ENCODE measurements around the gene SHBG. TPM values are rescaled to one million over a fixed set of nuclear protein-coding genes. Genes with fewer than 3 reads are reported as not detected.

Gene SHBG
- total and polyA plus RNA-seq, 5 donors from 2014 or later: not detected

DNA sequence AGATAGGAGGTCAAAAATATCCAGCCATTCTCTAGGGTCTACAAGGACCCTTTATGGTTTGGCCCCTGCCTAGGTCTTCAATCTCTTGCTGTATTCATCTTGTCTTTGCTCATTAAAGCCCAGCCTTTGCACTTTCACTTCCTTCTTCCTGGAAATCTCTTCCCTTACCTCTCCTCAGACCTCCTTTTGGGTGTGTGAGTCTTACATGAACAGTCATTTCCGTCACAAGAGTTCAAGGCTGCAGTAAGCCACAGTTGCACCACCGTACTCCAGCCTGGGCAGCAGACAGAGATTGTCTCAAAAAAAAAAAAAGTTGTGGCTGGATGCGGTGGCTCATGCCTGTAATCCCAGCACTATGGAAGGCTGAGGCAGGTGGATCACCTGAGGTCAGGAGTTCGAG lies 14.8 kb downstream of the SHBG start:
- Mint-ChIP-seq H3K36me3 (no peaks in the 10 kb centered on the region), H3K27ac (no peak overlapping the region), H3K4me1 (peaks cover under 1 to 7% (median 5%) of the 10 kb centered on the region in 4 donors), H3K27me3 (peaks cover 15% of the 10 kb centered on the region), H3K9me3 (peaks cover 0 to 2% (median 0%) of the 10 kb centered on the region in 7 donors), H3K4me3 (no peak overlapping the region)
- no peak for ATAC-seq (ENCODE audit: low read depth in 2 of 2)
- no peak overlapping the region for H3K4me3 ChIP-seq (ENCODE audit: low read depth, low read length)
- H3K4me1 ChIP-seq (ENCODE audit: control insufficient read depth, insufficient read depth, low read length, poor library complexity, severe bottlenecking): no peaks in the 10 kb centered on the region
- no peaks in the 10 kb centered on the region for H3K9me3 ChIP-seq (ENCODE audit: control insufficient read depth in 2 of 2, low read length in 2 of 2)
- peak in 1 of 3 donors; percentile 39 for DNase-seq
- no peaks in the 10 kb centered on the region for H3K36me3 ChIP-seq (ENCODE audit: control insufficient read depth, insufficient read depth, low read length)
- no peaks in the 10 kb centered on the region for H3K27me3 ChIP-seq (ENCODE audit: control insufficient read depth, insufficient read depth, low read length)
- H3K27ac ChIP-seq (ENCODE audit: insufficient read depth, low read length, poor library complexity, severe bottlenecking): no peak overlapping the region

DNA sequence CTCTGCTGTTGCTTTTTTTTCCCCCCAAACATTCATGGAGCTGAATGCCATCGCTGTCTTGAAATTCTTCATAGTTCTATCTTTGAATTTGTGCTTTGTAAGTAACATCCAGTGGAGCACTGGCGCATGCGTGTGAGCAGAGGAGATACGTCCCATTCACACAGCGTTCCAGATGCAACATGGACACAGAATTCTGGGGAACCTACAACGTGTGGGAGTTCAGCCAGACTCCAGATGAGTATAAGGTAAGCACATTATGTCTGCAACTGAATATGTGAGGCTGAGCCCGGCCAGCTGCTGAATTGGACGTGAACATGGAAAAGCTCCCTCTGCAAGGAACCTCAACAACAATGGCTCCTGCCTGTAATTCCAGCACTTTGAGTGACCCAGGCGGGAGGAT lies 16.5 kb downstream of the SHBG start:
- no peak overlapping the region for H3K27ac Mint-ChIP-seq
- no peak overlapping the region for H3K27ac ChIP-seq (ENCODE audit: insufficient read depth, low read length, poor library complexity, severe bottlenecking)
- H3K36me3 ChIP-seq (ENCODE audit: control insufficient read depth, insufficient read depth, low read length): no peaks in the 10 kb centered on the region
- peaks cover 0 to 2% (median 0%) of the 10 kb centered on the region in 7 donors for H3K9me3 Mint-ChIP-seq
- no peak overlapping the region for H3K4me3 ChIP-seq (ENCODE audit: low read depth, low read length)
- ATAC-seq (ENCODE audit: low read depth in 2 of 2): no peak
- H3K9me3 ChIP-seq (ENCODE audit: control insufficient read depth in 2 of 2, low read length in 2 of 2): no peaks in the 10 kb centered on the region
- peaks cover 8 to 22% (median 12%) of the 10 kb centered on the region in 4 donors for H3K4me1 Mint-ChIP-seq
- peaks cover 8% of the 10 kb centered on the region for H3K27me3 ChIP-seq (ENCODE audit: control insufficient read depth, insufficient read depth, low read length)
- H3K36me3 Mint-ChIP-seq: no peaks in the 10 kb centered on the region
- H3K4me1 ChIP-seq (ENCODE audit: control insufficient read depth, insufficient read depth, low read length, poor library complexity, severe bottlenecking): peaks cover 17% of the 10 kb centered on the region
- DNase-seq: no peak
- H3K4me3 Mint-ChIP-seq: peak overlapping the region in 1 of 4 donors; percentile 63
- peaks cover 32% of the 10 kb centered on the region for H3K27me3 Mint-ChIP-seq

DNA sequence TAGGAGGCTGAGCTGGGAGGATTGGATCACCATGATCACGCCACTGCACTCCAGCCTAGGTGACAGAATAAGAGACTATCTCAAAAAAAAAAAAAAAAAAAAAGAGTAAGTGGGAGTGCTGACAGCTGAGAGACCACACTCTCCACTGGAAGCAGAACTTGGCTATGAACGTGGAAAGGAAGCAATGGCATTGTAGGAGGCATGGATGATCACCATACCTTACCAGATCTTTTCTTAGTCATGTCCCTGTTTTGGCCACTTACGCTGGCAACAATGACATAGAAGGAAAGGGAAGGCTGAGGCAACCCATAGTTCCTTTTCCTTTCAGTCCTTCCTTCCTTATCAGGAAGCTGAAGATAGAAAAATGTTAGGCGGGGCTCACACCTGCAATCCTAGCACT lies 17.1 kb downstream of the SHBG start:
- ATAC-seq (ENCODE audit: low read depth in 2 of 2) (no peak), DNase-seq (no peak)
- H3K27me3 ChIP-seq (ENCODE audit: control insufficient read depth, insufficient read depth, low read length): peaks cover 8% of the 10 kb centered on the region
- Mint-ChIP-seq H3K27me3 (peaks cover 35% of the 10 kb centered on the region), H3K36me3 (no peaks in the 10 kb centered on the region), H3K27ac (no peak overlapping the region), H3K9me3 (peaks cover 0 to 2% (median 0%) of the 10 kb centered on the region in 7 donors), H3K4me1 (peaks cover 8 to 21% (median 9%) of the 10 kb centered on the region in 4 donors), H3K4me3 (no peak overlapping the region)
- no peak overlapping the region for H3K4me3 ChIP-seq (ENCODE audit: low read depth, low read length)
- no peaks in the 10 kb centered on the region for H3K36me3 ChIP-seq (ENCODE audit: control insufficient read depth, insufficient read depth, low read length)
- no peak overlapping the region for H3K27ac ChIP-seq (ENCODE audit: insufficient read depth, low read length, poor library complexity, severe bottlenecking)
- H3K9me3 ChIP-seq (ENCODE audit: control insufficient read depth in 2 of 2, low read length in 2 of 2): no peaks in the 10 kb centered on the region
- H3K4me1 ChIP-seq (ENCODE audit: control insufficient read depth, insufficient read depth, low read length, poor library complexity, severe bottlenecking): peaks cover 21% of the 10 kb centered on the region

DNA sequence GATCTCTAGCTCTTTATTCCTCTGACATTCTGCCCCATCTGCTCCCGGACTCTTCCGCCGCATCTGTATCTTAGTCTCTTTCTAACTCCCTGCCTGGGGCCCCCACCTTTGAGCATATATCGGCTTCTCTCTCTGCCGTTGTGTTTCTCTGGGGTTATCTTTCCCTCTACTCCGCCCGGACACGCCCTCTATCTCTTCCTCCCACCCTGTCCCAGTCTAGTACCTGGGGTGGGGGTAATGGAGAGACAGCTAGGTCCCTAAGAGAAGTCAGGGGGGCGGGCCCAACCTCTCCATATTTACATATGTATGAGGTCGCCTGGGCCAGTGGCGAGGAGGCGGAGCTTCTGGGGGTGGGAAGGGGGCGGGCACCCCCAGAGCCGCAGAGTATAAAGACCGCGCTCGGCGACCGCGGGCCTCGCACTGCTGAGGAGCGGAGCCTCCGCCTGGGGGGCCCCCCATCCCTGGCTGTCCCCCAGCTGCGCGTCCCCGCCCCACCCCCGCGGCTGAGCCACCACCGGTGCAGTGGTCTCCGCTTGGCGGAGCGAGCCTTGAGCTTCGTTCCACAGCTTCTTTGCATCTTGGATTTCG lies 20.7 kb downstream of the SHBG start, which contains the start of gene ATP1B2:
Gene ATP1B2, plus strand, starts transcription at position 418 of the 588 bp plus-strand sequence. CDS start 593 bp downstream, outside the sequence.
- Histone ChIP-seq H3K4me3 (ENCODE audit: low read depth, low read length) (peak within 1 kb of the TSS; percentile 47), H3K27ac (ENCODE audit: insufficient read depth, low read length, poor library complexity, severe bottlenecking) (no peak within 1 kb of the TSS), H3K36me3 (ENCODE audit: control insufficient read depth, insufficient read depth, low read length) (no peaks in the 10 kb centered on the region), H3K9me3 (ENCODE audit: control insufficient read depth in 2 of 2, low read length in 2 of 2) (no peaks in the 10 kb centered on the region), H3K27me3 (ENCODE audit: control insufficient read depth, insufficient read depth, low read length) (peaks cover 19% of the 10 kb centered on the region), H3K4me1 (ENCODE audit: control insufficient read depth, insufficient read depth, low read length, poor library complexity, severe bottlenecking) (peaks cover 21% of the 10 kb centered on the region)
- Mint-ChIP-seq H3K9me3 (peaks cover 0 to 2% (median 0%) of the 10 kb centered on the region in 7 donors), H3K36me3 (no peaks in the 10 kb centered on the region), H3K4me3 (peak within 1 kb of the TSS; percentile 60 to 95 (median 82)), H3K27me3 (peaks cover 57% of the 10 kb centered on the region), H3K4me1 (peaks cover 4 to 24% (median 9%) of the 10 kb centered on the region in 4 donors), H3K27ac (peak within 1 kb of the TSS in 2 of 3 donors; percentile 31 to 69)
- DNase-seq (peak; percentile 66 to 79 (median 74)), ATAC-seq (ENCODE audit: low read depth in 2 of 2) (peak; percentile 78 to 80)

DNA sequence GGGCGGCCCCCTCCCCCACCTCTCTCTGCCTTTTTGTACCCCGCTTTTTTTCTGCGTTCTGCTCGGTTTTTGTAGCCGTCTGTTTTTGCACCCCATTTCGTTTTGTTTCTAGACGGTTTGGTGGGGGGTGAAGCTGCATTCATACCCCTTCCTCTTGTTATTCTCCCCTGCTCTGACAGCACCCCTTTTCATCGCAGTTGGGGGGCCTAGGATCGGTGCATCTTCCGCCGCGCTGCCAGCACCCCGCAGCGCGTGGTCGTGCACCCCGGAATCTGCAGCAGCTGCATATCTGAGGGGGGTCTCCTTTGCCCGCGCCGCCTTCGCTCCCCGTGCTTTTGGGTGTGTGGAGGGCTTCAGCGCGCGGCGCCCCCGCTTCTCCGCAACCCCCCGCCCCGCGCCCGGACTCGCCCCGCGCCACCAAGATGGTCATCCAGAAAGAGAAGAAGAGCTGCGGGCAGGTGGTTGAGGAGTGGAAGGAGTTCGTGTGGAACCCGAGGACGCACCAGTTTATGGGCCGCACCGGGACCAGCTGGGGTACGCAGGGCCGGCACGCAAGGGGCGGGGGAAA lies 21.2 kb downstream of the SHBG start:
- Mint-ChIP-seq H3K27ac (peak overlapping the region in 1 of 3 donors; percentile 31), H3K27me3 (peaks cover 57% of the 10 kb centered on the region), H3K4me3 (peak overlapping the region; percentile 60 to 91 (median 82)), H3K9me3 (peaks cover 0 to 1% (median 0%) of the 10 kb centered on the region in 7 donors), H3K4me1 (peaks cover 4 to 24% (median 9%) of the 10 kb centered on the region in 4 donors), H3K36me3 (no peaks in the 10 kb centered on the region)
- no peak for ATAC-seq (ENCODE audit: low read depth in 2 of 2)
- H3K27ac ChIP-seq (ENCODE audit: insufficient read depth, low read length, poor library complexity, severe bottlenecking): no peak overlapping the region
- DNase-seq: no peak
- peaks cover 19% of the 10 kb centered on the region for H3K27me3 ChIP-seq (ENCODE audit: control insufficient read depth, insufficient read depth, low read length)
- peak overlapping the region; percentile 47 for H3K4me3 ChIP-seq (ENCODE audit: low read depth, low read length)
- peaks cover 21% of the 10 kb centered on the region for H3K4me1 ChIP-seq (ENCODE audit: control insufficient read depth, insufficient read depth, low read length, poor library complexity, severe bottlenecking)
- H3K36me3 ChIP-seq (ENCODE audit: control insufficient read depth, insufficient read depth, low read length): no peaks in the 10 kb centered on the region
- H3K9me3 ChIP-seq (ENCODE audit: control insufficient read depth in 2 of 2, low read length in 2 of 2): no peaks in the 10 kb centered on the region

DNA sequence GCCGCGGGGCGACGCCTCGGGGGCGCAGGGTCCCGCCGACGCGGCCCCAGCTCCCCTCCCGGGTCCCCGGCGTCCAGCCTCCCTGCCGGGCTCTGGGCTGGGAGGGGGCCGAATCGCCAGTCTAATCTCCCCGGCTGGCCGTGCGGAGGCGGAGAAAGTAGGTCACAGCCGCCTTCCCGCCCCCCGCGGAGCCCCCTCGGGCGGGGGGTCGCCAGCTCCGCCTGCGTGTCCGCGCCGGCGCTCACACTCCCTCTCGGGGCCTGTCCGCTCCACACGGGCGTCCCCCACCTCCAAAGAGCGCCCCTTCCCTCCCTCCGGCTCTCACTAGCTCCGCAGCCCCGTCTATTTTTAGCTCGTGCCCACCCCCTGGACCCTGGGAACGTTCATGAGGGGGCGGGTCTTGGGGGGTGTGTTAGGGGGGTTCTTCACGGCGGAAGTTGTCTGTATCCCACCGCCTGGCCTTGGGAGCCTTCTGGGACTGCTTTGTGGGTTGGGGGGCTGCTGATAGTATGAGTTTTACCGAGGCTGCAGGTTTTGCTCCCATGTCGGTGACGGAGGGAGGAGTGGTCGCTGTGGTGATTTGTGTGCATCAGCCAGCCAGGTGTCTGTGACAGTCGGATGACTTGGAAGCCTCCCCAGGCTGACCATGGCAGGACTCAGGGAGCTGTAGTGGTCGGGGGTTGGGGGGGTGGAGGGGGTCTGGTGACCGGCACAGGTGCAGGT lies 21.9 kb downstream of the SHBG start:
- no peak overlapping the region for H3K27ac Mint-ChIP-seq
- ATAC-seq (ENCODE audit: low read depth in 2 of 2) (no peak), DNase-seq (no peak)
- peak overlapping the region; percentile 11 to 67 (median 62) for H3K4me3 Mint-ChIP-seq
- H3K4me1 Mint-ChIP-seq: peaks cover 4 to 24% (median 10%) of the 10 kb centered on the region in 4 donors
- Histone ChIP-seq H3K4me3 (ENCODE audit: low read depth, low read length) (no peak overlapping the region), H3K27ac (ENCODE audit: insufficient read depth, low read length, poor library complexity, severe bottlenecking) (no peak overlapping the region), H3K27me3 (ENCODE audit: control insufficient read depth, insufficient read depth, low read length) (peaks cover 19% of the 10 kb centered on the region), H3K4me1 (ENCODE audit: control insufficient read depth, insufficient read depth, low read length, poor library complexity, severe bottlenecking) (peaks cover 21% of the 10 kb centered on the region), H3K9me3 (ENCODE audit: control insufficient read depth in 2 of 2, low read length in 2 of 2) (no peaks in the 10 kb centered on the region), H3K36me3 (ENCODE audit: control insufficient read depth, insufficient read depth, low read length) (no peaks in the 10 kb centered on the region)
- peaks cover 57% of the 10 kb centered on the region for H3K27me3 Mint-ChIP-seq
- H3K9me3 Mint-ChIP-seq: no peaks in the 10 kb centered on the region
- no peaks in the 10 kb centered on the region for H3K36me3 Mint-ChIP-seq

DNA sequence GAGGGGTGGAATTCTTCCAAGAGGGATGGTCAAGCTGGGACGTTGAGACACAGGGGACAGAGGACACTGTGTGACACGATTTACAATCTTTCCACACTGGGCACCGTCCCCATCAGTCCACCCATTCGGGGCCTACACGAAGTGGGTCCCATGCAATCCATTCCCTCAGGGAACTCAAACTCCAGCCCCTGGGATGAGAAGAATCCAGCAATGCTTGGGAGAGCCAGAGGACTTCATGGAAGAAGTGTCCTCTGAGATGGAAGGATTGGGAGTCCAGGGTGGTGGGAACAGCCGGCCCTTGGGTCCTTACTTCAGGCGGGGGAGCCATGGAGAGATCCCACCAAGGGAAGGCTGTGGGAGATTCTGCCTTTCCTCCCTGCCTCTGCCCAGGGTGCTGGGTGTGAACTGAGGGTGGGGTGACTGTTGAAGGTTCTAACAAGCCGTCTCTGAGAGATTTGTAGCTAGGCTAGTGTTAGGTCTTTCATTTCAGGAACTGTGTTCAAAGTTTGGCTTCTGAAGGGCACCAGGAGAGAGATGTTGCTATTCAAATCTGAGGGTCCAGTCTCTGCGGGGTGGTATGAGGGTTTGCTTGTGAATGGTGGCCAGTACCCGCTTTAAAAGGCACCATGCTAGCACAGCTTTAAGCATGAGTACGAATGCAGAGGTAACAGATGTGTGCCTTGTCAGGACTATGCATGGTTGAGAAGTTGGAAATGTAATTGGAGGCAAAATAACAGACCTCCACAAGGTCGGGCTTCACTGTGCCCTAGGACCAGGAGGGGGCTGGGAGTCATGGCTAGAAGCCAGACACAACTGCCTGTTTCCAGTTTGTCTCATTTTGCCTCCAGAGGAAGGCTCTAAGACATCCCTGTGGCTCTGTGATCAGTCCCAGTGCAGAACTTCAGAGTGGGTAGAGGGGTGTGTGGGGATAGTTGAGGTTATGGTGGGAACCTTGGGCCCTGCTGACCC lies 22.7 kb downstream of the SHBG start:
- Mint-ChIP-seq H3K4me3 (peak overlapping the region in 3 of 4 donors; percentile 38 to 67 (median 64)), H3K4me1 (peaks cover 4 to 24% (median 10%) of the 10 kb centered on the region in 4 donors), H3K27me3 (peaks cover 63% of the 10 kb centered on the region), H3K27ac (no peak overlapping the region), H3K36me3 (no peaks in the 10 kb centered on the region), H3K9me3 (no peaks in the 10 kb centered on the region)
- Histone ChIP-seq H3K27me3 (ENCODE audit: control insufficient read depth, insufficient read depth, low read length) (peaks cover 19% of the 10 kb centered on the region), H3K9me3 (ENCODE audit: control insufficient read depth in 2 of 2, low read length in 2 of 2) (no peaks in the 10 kb centered on the region), H3K27ac (ENCODE audit: insufficient read depth, low read length, poor library complexity, severe bottlenecking) (no peak overlapping the region), H3K4me3 (ENCODE audit: low read depth, low read length) (no peak overlapping the region), H3K4me1 (ENCODE audit: control insufficient read depth, insufficient read depth, low read length, poor library complexity, severe bottlenecking) (peaks cover 21% of the 10 kb centered on the region), H3K36me3 (ENCODE audit: control insufficient read depth, insufficient read depth, low read length) (no peaks in the 10 kb centered on the region)
- DNase-seq (no peak), ATAC-seq (ENCODE audit: low read depth in 2 of 2) (no peak)

Measured in CD4-positive, CD25-positive, alpha-beta regulatory T cell (primary cell).